ENCODE data around the gene SORCS2.

The SORCS2 gene

DNA sequence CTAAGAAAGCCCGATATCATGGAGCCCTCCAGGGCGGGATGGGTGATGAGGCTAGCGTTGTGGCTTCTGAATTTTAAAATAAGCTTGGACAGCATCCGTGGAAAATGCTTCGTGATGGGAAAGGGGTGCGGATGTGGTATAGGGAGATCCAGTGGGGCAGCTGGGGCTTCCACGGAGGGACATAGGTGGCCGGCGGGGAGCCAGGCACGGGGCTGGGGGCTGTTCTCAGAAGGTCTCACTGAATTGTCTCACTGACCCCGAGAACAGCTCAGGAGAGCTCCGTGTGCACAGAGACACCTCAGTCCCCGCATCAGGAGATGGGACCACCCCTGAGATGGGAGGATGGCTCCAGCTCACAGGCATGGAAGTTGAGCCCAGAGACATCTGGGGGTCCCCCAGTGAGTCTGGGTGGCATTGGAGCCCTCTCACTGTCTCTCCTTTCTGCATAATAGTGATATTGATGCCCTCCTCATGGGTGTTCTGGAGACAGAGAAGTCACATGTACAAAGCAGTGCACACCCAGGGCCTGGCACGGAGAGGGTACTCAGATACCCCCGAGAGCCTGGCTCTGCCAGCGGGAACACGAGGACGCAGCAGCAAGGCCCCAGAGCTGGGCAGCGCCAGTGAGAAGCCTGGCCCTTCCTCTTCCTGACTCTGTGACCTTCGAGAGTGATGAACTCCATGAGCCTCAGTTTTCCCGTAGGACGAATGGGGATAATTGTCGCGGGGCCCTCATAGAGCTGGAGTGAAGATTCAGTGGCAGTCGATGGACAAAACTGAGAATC is 313.0 kb downstream of the SORCS2 start:
- DNase-seq: no peak
- TF ChIP-seq GATA1 (IDR thresholded peaks at IDR 0.05; ENCODE audit: low read depth, low read length) (no peak), POLR2A (IDR thresholded peaks at IDR 0.05; ENCODE audit: low read length) (no peak)

DNA sequence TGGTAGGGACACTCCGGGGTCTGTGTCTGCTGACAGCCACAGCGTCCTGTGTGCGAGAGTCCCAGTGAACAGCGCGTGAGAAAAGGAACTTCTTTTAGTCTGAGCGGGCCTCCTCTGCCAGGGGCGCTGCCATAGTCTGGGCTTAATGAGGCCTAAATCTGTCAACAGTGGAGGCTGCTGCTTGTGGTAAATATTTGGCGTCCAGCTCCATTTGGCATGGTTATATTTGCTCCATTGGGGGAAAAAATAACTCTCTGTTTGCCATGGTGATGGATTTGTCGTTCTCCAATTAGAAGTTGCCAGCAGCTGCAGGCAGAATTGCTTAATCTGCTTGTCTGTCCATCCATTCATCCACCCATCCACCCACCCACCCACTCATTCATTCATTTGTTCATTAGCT is 313.8 kb downstream of the SORCS2 start:
- TF ChIP-seq POLR2A (IDR thresholded peaks at IDR 0.05; ENCODE audit: low read length) (no peak), GATA1 (IDR thresholded peaks at IDR 0.05; ENCODE audit: low read depth, low read length) (no peak)
- DNase-seq: no peak

DNA sequence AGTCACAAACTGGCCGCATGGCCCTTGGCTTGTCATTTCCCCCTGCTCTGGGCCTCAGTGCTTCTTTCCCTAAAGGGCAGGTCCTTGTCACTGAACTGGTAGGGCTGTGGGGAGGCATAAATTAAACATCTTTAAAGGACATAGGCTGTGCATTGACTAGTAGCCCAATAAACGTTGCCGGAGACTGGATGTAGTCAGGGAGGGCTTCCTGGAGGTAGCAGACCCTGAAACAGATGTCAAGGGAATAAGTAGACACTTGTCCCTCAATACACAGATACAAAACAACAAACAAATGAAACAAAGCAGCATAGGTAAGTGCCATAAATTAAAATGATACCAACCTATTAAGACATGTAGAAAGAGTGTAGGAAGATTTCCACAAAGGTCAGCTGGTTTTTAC is 314.2 kb downstream of the SORCS2 start:
- TF ChIP-seq POLR2A (IDR thresholded peaks at IDR 0.05; ENCODE audit: low read length): no peak
- TF ChIP-seq GATA1 (IDR thresholded peaks at IDR 0.05; ENCODE audit: low read depth, low read length): no peak
- no peak for DNase-seq

DNA sequence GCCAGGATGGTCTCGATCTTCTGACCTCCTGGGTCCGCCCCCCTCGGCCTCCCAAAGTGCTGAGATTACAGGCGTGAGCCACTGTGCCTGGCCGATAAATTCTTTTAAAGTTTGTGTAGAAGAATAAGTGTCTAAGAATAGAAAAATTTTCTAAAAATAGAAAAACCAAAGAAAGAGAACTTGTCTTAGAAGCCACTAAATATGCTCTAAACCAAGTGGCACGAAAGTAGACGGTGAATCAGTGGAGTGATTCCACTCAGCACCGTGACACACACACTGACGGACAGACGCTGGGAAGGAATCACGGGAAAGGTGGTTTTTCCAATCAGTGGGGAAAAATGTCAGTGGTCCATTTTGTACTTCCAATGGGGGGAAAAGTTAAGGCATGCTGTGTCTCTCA is 315.0 kb downstream of the SORCS2 start:
- TF ChIP-seq GATA1 (IDR thresholded peaks at IDR 0.05; ENCODE audit: low read depth, low read length) (no peak), POLR2A (IDR thresholded peaks at IDR 0.05; ENCODE audit: low read length) (no peak)
- DNase-seq: no peak

DNA sequence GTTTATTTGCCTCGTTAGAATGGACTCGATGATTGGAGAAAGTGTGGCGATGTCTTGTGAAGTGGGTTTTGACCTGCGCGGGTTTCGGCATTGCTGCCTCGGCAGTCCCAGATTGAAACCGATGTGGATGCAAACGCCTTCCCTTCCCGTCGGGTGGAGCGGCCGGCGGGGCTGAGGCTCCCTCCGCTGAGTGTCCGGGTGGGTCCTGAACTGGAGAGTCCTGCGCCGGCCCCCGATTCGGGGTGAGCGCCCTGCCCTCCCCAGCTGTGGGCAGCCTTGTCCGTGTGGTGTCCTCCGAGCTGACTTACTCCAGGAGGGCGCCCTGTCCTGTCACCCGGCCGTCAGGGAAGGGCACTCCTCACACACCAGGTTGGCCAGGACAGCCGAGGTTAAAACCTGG is 317.7 kb downstream of the SORCS2 start:
- DNase-seq: no peak
- TF ChIP-seq POLR2A (IDR thresholded peaks at IDR 0.05; ENCODE audit: low read length): no peak
- no peak for TF ChIP-seq GATA1 (IDR thresholded peaks at IDR 0.05; ENCODE audit: low read depth, low read length)

DNA sequence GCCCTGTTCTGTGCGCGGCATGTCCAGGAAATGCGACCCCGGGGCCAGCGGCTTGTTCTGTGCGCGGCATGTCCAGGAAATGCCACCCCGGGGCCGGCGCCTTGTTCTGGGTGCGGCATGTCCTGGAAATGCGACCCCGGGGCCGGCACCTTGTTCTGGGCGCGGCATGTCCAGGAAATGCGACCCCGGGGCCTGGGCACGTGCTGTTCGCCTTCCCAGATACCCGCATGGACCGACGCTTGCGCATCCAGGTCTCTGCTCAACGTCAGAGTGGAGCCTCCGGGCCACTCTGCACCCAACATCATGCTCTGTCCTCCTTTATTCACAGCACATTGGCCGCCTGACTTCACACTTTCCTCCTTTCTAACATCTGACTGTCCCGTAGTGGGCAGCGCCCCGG is 318.2 kb downstream of the SORCS2 start:
- TF ChIP-seq POLR2A (IDR thresholded peaks at IDR 0.05; ENCODE audit: low read length) (no peak), GATA1 (IDR thresholded peaks at IDR 0.05; ENCODE audit: low read depth, low read length) (no peak)
- no peak for DNase-seq

DNA sequence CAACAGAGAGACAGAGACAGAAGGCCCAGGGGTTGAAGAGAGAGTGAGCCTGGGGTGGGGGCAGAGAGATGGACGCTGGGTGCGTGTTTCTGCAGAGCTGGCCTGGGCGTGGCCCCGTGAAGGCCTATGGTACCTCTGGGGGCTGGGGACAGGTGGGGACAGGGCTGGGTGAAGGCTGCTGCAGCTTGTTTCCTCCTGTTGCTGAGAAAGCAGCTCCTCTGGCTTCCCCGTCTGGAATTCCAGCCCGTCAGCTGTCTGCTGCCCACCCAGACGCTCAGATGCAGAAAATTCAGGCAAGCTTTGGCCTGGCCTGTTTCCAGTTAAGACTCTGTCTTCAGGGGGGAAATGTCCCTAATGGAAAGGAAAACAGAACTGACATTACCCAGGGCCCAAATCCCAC is 319.2 kb downstream of the SORCS2 start:
- DNase-seq: no peak
- TF ChIP-seq GATA1 (IDR thresholded peaks at IDR 0.05; ENCODE audit: low read depth, low read length) (no peak), POLR2A (IDR thresholded peaks at IDR 0.05; ENCODE audit: low read length) (no peak)

DNA sequence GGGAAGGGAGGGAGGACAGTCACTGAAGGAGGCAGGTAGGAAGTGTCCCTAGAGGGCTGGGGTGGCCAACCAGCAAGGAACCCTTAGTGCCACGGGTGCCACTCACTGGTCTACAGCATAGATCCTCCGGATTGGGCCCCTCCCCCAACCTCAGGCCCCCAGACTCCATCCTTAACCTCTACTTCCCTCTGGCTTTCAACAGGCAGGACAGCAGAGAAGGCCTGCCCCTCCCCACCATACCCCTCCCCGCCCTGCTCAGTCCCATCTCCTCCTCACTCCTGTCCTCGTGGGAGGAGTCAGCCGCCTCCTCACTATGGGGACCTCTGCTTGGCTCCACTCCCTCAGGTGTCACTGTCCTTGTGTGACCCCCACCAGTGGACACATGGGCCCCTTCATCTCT is 320.1 kb downstream of the SORCS2 start:
- DNase-seq: no peak
- TF ChIP-seq GATA1 (IDR thresholded peaks at IDR 0.05; ENCODE audit: low read depth, low read length): no peak

DNA sequence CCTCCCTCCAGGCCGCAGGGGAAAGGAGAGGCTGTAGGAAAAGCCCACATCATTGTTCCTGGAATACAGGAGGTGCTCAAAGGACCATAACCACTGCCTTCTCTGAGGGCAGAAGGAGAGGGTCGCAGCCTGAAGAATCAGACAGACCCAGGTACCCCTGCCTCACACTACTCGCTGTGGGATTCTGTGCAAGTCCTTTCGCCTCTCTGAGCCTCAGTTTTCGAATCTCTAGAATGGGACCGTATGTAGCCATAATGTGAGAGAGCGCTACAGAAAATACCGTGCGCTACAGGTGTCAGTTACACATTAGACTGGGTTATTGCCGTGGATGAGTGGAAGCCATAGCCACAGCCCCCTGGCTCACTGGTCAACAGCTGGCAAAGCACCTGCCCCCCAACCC is 320.6 kb downstream of the SORCS2 start:
- DNase-seq: no peak
- TF ChIP-seq GATA1 (IDR thresholded peaks at IDR 0.05; ENCODE audit: low read depth, low read length): no peak
- TF ChIP-seq POLR2A (IDR thresholded peaks at IDR 0.05; ENCODE audit: low read length): no peak

DNA sequence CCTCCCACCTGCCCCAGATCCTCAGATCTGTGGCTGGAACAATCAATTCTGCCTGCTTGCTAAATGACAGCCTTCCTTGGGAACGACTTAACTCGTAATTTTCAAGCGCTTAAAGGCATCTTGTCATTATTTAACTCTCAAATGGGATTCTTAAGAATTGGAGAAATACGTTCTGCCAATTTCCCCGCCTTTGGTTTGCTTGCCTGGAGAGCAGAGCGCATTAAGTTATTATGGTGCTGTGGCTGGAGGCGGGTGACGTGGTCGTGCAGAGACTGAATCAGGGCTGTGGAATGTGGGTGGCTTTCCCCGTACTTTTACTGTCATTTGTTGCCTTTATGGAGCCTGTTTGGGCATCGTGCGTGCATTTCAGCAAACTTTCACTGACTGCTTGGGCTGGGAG is 321.3 kb downstream of the SORCS2 start:
- TF ChIP-seq POLR2A (IDR thresholded peaks at IDR 0.05; ENCODE audit: low read length) (no peak), GATA1 (IDR thresholded peaks at IDR 0.05; ENCODE audit: low read depth, low read length) (no peak)
- DNase-seq: no peak

DNA sequence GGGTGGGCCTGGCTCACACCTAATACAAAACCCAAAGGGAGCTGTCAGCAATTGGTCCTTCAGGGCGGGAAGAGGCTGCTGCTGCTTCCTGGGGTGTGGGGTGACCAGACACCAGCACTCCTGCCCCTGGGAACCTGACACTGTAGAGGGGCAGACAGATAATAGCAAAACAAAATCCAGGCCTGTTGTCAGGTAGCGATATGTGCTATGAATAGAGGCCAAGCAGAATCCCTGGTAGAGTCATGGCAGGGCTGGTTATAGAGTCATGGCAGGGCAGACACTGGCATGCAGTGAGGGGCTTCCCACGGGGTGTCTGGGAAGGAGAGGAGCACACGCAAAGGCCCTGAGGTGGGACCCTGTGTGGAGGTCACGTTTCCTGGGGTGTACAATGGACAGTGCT is 321.9 kb downstream of the SORCS2 start:
- DNase-seq: no peak
- TF ChIP-seq GATA1 (IDR thresholded peaks at IDR 0.05; ENCODE audit: low read depth, low read length) (no peak), POLR2A (IDR thresholded peaks at IDR 0.05; ENCODE audit: low read length) (no peak)

DNA sequence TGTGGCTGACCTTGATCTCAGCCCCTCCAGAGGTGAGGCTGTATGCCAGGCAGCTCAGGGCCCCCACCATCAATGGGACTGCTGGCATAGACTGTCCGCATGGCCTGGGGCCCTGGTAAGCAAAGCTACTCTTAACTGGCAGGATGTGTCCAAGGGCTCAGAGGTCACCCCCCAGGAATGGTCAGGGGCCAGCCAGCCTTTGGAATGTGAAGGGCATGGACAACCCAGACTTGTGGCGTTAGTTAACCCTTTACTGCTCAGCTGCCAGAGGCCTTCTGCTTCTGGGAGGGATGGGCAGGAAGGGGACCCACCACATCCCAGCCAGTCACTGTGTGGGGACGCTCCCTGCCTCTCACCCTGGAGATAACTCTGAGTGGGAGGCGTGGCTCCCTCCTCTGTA is 322.5 kb downstream of the SORCS2 start:
- no peak for TF ChIP-seq GATA1 (IDR thresholded peaks at IDR 0.05; ENCODE audit: low read depth, low read length)
- TF ChIP-seq POLR2A (IDR thresholded peaks at IDR 0.05; ENCODE audit: low read length): no peak
- DNase-seq: no peak

DNA sequence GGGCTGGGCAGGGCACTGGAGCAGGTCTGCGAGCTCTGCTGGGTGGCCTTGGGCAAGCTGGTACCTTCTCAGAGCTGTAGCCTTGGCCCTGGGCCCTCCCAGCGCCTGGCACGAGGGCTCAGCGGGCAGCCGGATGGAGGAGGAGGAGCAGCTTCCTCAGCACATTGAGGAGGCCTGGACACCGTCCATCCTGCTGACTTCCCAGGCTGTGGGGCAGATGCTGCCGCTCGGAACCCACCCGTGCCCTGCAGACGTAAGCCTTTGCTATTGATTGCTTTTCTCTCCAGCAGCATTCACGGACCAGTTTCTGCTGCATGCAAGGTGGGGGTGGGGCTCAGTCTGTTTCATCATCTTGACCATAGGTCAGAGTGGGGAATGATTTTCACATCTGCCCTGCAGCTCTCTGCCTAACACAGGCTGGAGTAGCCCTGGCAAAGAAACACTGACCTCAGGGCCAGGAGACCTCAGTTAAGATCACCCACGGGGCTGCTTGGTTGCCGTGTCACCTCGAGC is 323.1 kb downstream of the SORCS2 start:
- TF ChIP-seq GATA1 (IDR thresholded peaks at IDR 0.05; ENCODE audit: low read depth, low read length): no peak
- no peak for TF ChIP-seq POLR2A (IDR thresholded peaks at IDR 0.05; ENCODE audit: low read length)
- DNase-seq: no peak

DNA sequence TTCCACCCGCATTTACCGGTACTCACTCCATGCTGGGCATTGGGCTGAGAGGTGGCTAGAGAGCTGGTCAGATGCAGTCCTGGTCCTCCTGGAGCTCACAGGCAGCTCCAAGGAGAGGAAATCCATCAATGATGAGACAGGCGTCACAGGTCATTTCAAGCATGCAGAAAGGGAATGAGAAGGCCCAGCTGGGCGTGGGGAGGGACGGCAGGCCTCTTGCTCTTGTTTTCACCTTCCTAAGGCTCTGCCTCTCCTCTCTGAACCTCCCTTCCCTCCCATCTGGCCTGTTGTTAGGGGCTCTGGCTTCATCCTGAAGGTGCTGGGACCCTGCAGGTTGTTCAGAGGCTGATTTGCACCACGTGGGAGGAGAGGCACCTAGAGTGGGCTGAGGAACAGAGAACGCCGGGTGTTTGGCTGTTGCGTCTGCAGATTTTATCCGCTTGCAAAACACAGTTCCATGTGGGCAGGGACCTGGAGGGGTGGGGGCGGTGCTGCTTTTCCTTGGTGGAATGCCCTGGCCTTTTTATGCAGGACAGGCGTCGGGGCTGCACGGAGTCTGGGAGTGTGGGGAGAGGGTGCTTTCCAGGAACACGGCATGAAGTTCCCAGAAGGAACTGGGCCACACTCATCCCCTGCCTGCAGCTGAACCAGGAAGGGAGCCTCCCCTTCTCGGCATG is 323.9 kb downstream of the SORCS2 start:
- no peak for DNase-seq
- TF ChIP-seq GATA1 (IDR thresholded peaks at IDR 0.05; ENCODE audit: low read depth, low read length): no peak
- TF ChIP-seq POLR2A (IDR thresholded peaks at IDR 0.05; ENCODE audit: low read length): no peak

DNA sequence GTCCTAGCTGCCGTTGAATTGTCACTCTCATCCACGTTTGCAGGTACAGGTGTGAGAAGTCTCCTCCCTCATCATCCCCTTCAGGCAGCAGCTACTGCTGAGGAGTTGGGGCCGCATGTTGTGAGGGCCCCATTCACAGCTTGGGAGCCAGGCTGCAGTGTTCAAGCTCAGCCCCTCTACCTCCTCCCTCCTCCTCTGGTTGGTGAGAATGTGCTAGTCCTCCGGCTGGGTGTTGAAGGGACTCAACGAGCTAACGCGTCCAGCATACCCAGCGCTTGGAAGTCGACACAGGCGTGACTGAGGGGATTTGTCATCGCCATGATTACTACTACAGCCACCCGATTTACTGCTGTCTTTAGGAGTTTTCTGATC is 324.4 kb downstream of the SORCS2 start:
- DNase-seq: no peak
- TF ChIP-seq GATA1 (IDR thresholded peaks at IDR 0.05; ENCODE audit: low read depth, low read length): no peak
